Measurements from ENCODE around the gene FUOM.

DNA sequence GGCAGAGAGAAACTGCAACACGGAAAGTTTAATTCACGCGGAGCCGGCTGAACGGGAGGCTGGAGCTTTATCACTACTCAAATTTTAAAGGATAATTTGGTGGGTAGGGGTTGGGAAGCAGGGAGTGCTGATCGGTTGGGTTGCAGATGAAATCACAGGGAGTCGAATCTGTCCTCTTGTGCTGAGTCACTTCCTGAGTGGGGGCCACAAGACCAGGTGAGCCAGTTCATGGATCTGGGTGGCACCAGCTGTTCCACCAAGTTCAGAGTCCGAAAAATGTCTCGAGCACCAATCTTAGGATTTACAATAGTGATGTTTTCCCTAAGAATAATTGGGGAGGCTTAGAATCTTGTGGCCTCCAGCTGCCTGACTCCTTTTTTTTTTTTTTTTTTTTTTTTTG, 14.3 kb downstream of the FUOM start:
- TF ChIP-seq, protein P1, sequence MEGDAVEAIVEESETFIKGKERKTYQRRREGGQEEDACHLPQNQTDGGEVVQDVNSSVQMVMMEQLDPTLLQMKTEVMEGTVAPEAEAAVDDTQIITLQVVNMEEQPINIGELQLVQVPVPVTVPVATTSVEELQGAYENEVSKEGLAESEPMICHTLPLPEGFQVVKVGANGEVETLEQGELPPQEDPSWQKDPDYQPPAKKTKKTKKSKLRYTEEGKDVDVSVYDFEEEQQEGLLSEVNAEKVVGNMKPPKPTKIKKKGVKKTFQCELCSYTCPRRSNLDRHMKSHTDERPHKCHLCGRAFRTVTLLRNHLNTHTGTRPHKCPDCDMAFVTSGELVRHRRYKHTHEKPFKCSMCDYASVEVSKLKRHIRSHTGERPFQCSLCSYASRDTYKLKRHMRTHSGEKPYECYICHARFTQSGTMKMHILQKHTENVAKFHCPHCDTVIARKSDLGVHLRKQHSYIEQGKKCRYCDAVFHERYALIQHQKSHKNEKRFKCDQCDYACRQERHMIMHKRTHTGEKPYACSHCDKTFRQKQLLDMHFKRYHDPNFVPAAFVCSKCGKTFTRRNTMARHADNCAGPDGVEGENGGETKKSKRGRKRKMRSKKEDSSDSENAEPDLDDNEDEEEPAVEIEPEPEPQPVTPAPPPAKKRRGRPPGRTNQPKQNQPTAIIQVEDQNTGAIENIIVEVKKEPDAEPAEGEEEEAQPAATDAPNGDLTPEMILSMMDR (IDR thresholded peaks at IDR 0.05) = no peak
- TF ChIP-seq POLR2A (IDR thresholded peaks at IDR 0.05) = no peak
